ENCODE measurements around the gene PPP2R2D. TPM values are rescaled to one million over a fixed set of nuclear protein-coding genes. Genes with fewer than 3 reads are reported as not detected.

The PPP2R2D gene
- total RNA-seq, 1 donor from 2014 or later = 36.9 TPM

DNA sequence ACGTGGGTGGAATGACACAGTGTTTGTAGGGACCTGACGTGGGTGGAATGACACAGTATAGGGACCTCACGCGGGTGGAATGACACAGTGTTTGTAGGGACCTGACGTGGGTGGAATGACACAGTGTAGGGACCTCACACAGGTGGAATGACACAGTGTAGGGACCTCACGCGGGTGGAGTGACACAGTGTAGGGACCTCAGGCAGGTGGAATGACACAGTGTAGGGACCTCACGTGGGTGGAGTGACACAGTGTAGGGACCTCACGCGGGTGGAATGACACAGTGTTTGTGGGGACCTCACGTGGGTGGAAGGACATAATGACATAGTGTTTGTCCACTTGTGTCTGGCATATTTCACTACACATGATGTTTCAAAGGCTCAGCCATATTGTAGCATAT is 19.3 kb downstream of the PPP2R2D start:
- TF ChIP-seq, protein P1, sequence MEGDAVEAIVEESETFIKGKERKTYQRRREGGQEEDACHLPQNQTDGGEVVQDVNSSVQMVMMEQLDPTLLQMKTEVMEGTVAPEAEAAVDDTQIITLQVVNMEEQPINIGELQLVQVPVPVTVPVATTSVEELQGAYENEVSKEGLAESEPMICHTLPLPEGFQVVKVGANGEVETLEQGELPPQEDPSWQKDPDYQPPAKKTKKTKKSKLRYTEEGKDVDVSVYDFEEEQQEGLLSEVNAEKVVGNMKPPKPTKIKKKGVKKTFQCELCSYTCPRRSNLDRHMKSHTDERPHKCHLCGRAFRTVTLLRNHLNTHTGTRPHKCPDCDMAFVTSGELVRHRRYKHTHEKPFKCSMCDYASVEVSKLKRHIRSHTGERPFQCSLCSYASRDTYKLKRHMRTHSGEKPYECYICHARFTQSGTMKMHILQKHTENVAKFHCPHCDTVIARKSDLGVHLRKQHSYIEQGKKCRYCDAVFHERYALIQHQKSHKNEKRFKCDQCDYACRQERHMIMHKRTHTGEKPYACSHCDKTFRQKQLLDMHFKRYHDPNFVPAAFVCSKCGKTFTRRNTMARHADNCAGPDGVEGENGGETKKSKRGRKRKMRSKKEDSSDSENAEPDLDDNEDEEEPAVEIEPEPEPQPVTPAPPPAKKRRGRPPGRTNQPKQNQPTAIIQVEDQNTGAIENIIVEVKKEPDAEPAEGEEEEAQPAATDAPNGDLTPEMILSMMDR (IDR thresholded peaks at IDR 0.05; ENCODE audit: unreplicated experiment) = no peak
- peaks cover 7% of the 10 kb centered on the region for H3K27me3 Mint-ChIP-seq (ENCODE audit: unreplicated experiment)
- H3K4me1 Mint-ChIP-seq (ENCODE audit: unreplicated experiment) = peaks cover 17% of the 10 kb centered on the region
- H3K9me3 Mint-ChIP-seq (ENCODE audit: unreplicated experiment) = no peaks in the 10 kb centered on the region
- DNase-seq (ENCODE audit: low spot score) = no peak
- no peak overlapping the region for H3K4me3 Mint-ChIP-seq (ENCODE audit: unreplicated experiment)
- peaks cover 18% of the 10 kb centered on the region for H3K36me3 Mint-ChIP-seq (ENCODE audit: low read depth, unreplicated experiment)
- H3K27ac Mint-ChIP-seq (ENCODE audit: unreplicated experiment) = peak overlapping the region; percentile 12

DNA sequence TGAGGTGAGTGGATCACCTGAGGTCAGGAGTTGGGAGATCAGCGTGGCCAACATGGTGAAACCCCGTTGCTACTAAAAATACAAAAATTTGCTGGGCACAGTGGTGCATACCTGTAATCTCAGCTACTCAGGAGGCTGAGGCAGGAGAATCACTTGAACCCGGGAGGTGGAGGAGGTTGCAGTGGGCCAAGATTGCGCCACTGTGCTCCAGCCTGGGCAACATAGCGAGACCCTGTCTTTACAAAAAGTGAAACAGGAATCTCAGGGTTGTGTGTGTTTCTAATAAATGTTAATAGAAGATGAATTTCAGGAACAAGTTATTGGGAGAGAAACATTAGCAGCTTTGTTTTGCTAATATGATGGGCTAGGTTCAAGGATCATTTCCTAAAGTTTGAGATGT is 19.9 kb downstream of the PPP2R2D start:
- Mint-ChIP-seq H3K36me3 (ENCODE audit: low read depth, unreplicated experiment) (peaks cover 18% of the 10 kb centered on the region), H3K27ac (ENCODE audit: unreplicated experiment) (no peak overlapping the region), H3K4me1 (ENCODE audit: unreplicated experiment) (peaks cover 21% of the 10 kb centered on the region), H3K27me3 (ENCODE audit: unreplicated experiment) (peaks cover 7% of the 10 kb centered on the region), H3K9me3 (ENCODE audit: unreplicated experiment) (no peaks in the 10 kb centered on the region), H3K4me3 (ENCODE audit: unreplicated experiment) (no peak overlapping the region)
- no peak for DNase-seq (ENCODE audit: low spot score)
- TF ChIP-seq, protein P1 (IDR thresholded peaks at IDR 0.05; ENCODE audit: unreplicated experiment) = no peak

GRCh38 chr10:131921184-131921583 is 20.4 kb downstream of the PPP2R2D start:
- TF ChIP-seq, protein P1 (IDR thresholded peaks at IDR 0.05; ENCODE audit: unreplicated experiment) = no peak
- H3K4me3 Mint-ChIP-seq (ENCODE audit: unreplicated experiment) = no peak overlapping the region
- no peak for DNase-seq (ENCODE audit: low spot score)
- peaks cover 7% of the 10 kb centered on the region for H3K27me3 Mint-ChIP-seq (ENCODE audit: unreplicated experiment)
- H3K9me3 Mint-ChIP-seq (ENCODE audit: unreplicated experiment) = no peaks in the 10 kb centered on the region
- H3K27ac Mint-ChIP-seq (ENCODE audit: unreplicated experiment) = no peak overlapping the region
- peaks cover 21% of the 10 kb centered on the region for H3K4me1 Mint-ChIP-seq (ENCODE audit: unreplicated experiment)
- H3K36me3 Mint-ChIP-seq (ENCODE audit: low read depth, unreplicated experiment) = peaks cover 18% of the 10 kb centered on the region

DNA sequence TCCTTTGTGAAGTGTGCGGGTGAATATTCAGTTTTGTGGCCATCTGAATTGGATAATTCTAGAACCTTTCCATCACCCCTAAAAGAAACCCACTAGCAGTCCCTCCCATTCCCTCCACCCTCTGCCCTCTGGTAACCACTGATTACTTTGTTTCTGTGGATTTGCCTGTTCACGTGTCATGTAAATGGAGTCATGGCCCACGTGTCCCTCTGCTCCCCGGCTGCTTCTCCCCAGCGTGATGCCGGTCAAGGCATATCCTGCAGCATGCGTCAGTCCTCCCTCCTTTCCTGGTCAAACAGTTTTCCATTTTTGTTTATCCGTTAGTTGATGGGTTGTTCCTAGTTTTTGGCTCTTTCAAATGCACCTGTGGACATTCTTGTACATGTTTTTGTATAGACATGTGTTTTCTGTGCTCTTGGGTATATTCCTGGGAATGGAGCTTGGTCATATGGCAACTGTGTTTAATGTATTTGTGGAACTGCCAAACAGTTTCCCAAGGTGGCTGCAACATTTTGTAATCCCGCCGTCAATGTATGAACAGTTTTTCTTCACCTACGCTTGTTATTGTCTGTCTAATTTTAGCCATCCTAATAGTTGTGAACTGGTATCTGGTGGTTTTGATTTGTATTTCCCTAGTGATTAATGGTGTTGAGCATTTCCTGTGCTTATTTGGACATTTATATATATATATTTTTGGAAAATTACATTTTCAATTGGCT is 22.4 kb downstream of the PPP2R2D start:
- Mint-ChIP-seq H3K27me3 (ENCODE audit: unreplicated experiment) (peaks cover 8% of the 10 kb centered on the region), H3K27ac (ENCODE audit: unreplicated experiment) (peak overlapping the region; percentile 45), H3K9me3 (ENCODE audit: unreplicated experiment) (no peaks in the 10 kb centered on the region), H3K4me3 (ENCODE audit: unreplicated experiment) (no peak overlapping the region), H3K4me1 (ENCODE audit: unreplicated experiment) (peaks cover 38% of the 10 kb centered on the region), H3K36me3 (ENCODE audit: low read depth, unreplicated experiment) (peaks cover 27% of the 10 kb centered on the region)
- no peak for DNase-seq (ENCODE audit: low spot score)
- TF ChIP-seq, protein P1 (IDR thresholded peaks at IDR 0.05; ENCODE audit: unreplicated experiment) = no peak

DNA sequence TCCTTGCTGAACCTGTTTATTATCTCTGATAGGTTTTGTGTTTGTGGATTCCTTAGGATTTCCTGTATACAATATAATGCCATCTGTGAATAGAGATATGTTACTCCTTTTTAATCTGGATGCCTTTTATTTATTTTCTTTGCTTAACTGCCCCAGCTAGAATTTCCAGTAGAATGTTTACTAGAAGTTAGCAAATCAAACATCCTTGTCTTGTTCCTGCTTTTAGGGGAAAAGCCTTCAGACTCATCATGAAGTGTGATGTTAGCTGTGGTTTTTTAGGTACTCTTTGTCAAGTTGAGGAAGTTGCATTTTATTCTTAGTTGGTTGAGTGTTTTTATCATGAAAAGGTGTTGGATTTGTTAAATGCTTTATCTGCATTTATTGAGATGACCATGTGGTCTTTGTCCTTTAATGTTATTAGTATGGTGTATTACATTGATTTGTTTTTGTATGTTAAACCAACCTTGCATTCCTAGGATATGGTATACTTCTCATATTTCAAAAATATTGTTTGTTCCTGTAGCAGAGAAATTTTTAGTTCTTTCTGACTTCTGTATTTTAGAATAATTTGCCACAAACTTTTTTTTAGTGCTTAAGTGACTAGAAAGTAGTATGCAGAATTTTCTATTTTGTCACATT is 24.3 kb downstream of the PPP2R2D start:
- H3K27ac Mint-ChIP-seq (ENCODE audit: unreplicated experiment) = peak overlapping the region; percentile 7
- H3K4me1 Mint-ChIP-seq (ENCODE audit: unreplicated experiment) = peaks cover 55% of the 10 kb centered on the region
- peaks cover 19% of the 10 kb centered on the region for H3K36me3 Mint-ChIP-seq (ENCODE audit: low read depth, unreplicated experiment)
- peaks cover 8% of the 10 kb centered on the region for H3K27me3 Mint-ChIP-seq (ENCODE audit: unreplicated experiment)
- H3K4me3 Mint-ChIP-seq (ENCODE audit: unreplicated experiment) = no peak overlapping the region
- no peak for DNase-seq (ENCODE audit: low spot score)
- TF ChIP-seq, protein P1 (IDR thresholded peaks at IDR 0.05; ENCODE audit: unreplicated experiment) = no peak
- no peaks in the 10 kb centered on the region for H3K9me3 Mint-ChIP-seq (ENCODE audit: unreplicated experiment)

Data from endothelial cell (in vitro differentiated cells).